Common myeloid progenitor, CD34-positive (primary cell): ENCODE measurements around the gene EYA4.

ENCODE experiments used
- CTCF ChIA-PET: fragments of 350-600 bp; sonication (Branson Sonifier 250); formaldehyde crosslinking; loops from one replicate; lab custom pipeline; 2021; ENCODE audit warnings: antibody characterized with exemption; lab: Charles Lee
- POLR2A ChIA-PET: fragments of 350-600 bp; sonication (Branson Sonifier 250); formaldehyde crosslinking; loops from one replicate; lab custom pipeline; 2021; ENCODE audit warnings: antibody characterized with exemption; lab: Charles Lee
- DNase-seq, 3 donors: peaks; one replicate each; pipeline versions ENCODE4 v3.0.0 to v3.0.0-alpha.2; 2013
- H3K27ac ChIP-seq, 2 experiments: 1 replicate in 1 of 2; 2 replicates in 1 of 2; pipeline ENCODE4 v1.7.0; 2013; ENCODE audit warnings: inconsistent platforms in 2 of 2, low read length in 2 of 2, mild to moderate bottlenecking in 2 of 2, low read depth in 1 of 2, moderate library complexity in 1 of 2; ENCODE audit not compliant: severe bottlenecking in 2 of 2, insufficient read depth in 1 of 2, poor library complexity in 1 of 2
- H3K27me3 ChIP-seq, 5 experiments: replicated peaks in 2 of 5; 1 replicate in 3 of 5; 2 replicates in 2 of 5; pipeline versions ENCODE4 v1.6.1 to v1.7.0; 2013; ENCODE audit warnings: low read length in 4 of 5, mild to moderate bottlenecking in 2 of 5, moderate library complexity in 2 of 5, inconsistent platforms in 1 of 5; ENCODE audit not compliant: insufficient read depth in 5 of 5, control insufficient read depth in 4 of 5
- H3K36me3 ChIP-seq, 4 experiments: 1 replicate in 2 of 4; 2 replicates in 2 of 4; pipeline versions ENCODE4 v1.6.1 to v1.7.0; 2013; ENCODE audit warnings: low read length in 3 of 4, control low read depth in 1 of 4, mild to moderate bottlenecking in 1 of 4; ENCODE audit not compliant: control insufficient read depth in 4 of 4, insufficient read depth in 4 of 4
- H3K4me1 ChIP-seq, 4 experiments: 1 replicate in 3 of 4; 2 replicates in 1 of 4; pipeline versions ENCODE4 v1.6.1 to v1.7.1; 2013; ENCODE audit warnings: low read length in 3 of 4, mild to moderate bottlenecking in 3 of 4, control low read depth in 1 of 4, inconsistent platforms in 1 of 4, moderate library complexity in 1 of 4; ENCODE audit not compliant: control insufficient read depth in 4 of 4, insufficient read depth in 4 of 4; ENCODE audit errors: control extremely low read depth in 1 of 4
- H3K4me3 ChIP-seq, 7 experiments: 1 replicate in 4 of 7; 2 replicates in 3 of 7; pipeline versions ENCODE4 v1.5.1 to v1.7.0; 2013; ENCODE audit warnings: mild to moderate bottlenecking in 7 of 7, low read length in 6 of 7, moderate library complexity in 6 of 7, inconsistent platforms in 2 of 7, low read depth in 2 of 7, control low read depth in 1 of 7; ENCODE audit not compliant: insufficient read depth in 4 of 7, control insufficient read depth in 1 of 7; ENCODE audit errors: extremely low read depth in 1 of 7
- H3K9me3 ChIP-seq, 5 experiments: 1 replicate in 4 of 5; 2 replicates in 1 of 5; pipeline versions ENCODE4 v1.6.1 to v1.7.1; 2013; ENCODE audit warnings: low read length in 4 of 5, mild to moderate bottlenecking in 2 of 5, inconsistent platforms in 1 of 5, low read depth in 1 of 5, moderate library complexity in 1 of 5; ENCODE audit not compliant: control insufficient read depth in 4 of 5, insufficient read depth in 2 of 5; ENCODE audit errors: control extremely low read depth in 1 of 5
- WGBS: methylation state at CpG from one replicate; pipeline ENCODE4 v1.1.5; 2013; ENCODE audit not compliant: insufficient coverage; 5-methylcytosine and 5-hydroxymethylcytosine counted together

Gene EYA4

DNA sequence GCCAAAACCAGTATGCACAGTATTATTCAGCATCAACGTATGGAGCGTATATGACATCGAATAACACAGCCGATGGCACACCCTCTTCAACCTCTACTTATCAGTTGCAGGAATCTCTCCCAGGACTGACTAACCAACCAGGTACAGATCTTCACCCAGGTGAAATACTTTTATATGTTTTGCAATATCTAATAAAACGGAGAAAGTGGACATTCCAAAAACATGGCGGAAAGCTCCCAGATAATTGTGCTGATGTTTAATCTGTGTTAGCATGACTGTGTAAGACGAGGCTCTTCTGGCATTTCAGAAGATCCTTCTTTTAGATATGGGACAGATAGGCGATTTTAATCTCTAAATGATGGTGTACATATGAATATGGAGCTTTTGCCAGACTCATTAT is 227.4 kb downstream of the EYA4 start:
- 98% methylated on average over 7 of the region's 8 CpGs for WGBS
- no peaks in the 10 kb centered on the region for H3K9me3 ChIP-seq
- H3K36me3 ChIP-seq: no peaks in the 10 kb centered on the region
- no peak for DNase-seq
- POLR2A ChIA-PET: no interaction called here
- CTCF ChIA-PET: no interaction called here
- H3K27ac ChIP-seq: no peak overlapping the region
- no peaks in the 10 kb centered on the region for H3K4me1 ChIP-seq
- H3K27me3 ChIP-seq: no peaks in the 10 kb centered on the region
- H3K4me3 ChIP-seq: no peak overlapping the region

DNA sequence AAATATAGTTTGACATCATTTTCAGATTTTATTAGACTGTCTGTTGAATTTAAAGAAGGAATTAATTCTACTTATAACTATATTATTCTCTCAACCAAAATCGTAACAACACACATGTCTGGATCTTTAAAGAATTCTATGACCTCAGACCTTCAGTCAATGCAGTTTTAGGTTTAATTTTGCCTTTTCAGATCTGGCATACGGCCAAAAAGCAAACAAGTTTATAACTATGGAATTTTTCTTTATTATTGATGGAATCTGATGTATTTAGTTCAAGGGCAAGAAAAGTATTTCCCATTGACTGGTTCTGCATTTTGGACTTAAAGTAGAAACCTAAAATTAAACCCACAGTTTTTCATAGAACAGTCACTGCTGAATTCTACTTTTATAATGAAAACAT is 233.4 kb downstream of the EYA4 start:
- CTCF ChIA-PET: no interaction called here

DNA sequence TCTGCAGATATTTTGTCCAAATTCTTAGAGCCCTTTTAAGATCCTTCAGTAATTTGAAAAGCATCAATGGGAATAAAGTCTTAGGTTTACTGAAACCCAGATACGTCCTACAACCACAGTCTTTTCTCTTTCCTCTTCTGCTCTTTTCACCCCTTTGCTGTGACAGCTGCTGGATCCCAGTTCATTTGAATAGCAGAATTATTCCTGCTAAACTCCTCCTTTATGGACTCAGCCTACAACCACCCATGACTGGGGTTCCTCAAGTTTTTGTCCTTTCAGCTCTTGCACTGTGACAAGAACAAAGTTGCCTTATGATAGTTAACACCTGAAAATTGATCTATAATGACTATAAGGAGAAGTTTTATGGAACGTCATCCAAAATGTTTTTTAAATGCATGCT is 237.5 kb downstream of the EYA4 start:
- Histone ChIP-seq H3K27ac (no peak overlapping the region), H3K36me3 (no peaks in the 10 kb centered on the region), H3K27me3 (peaks cover 0 to 2% (median 0%) of the 10 kb centered on the region in 5 experiments), H3K4me1 (no peaks in the 10 kb centered on the region), H3K4me3 (no peak overlapping the region), H3K9me3 (peaks cover 0 to 1% (median 0%) of the 10 kb centered on the region in 5 experiments)
- ChIA-PET POLR2A (no interaction called here), CTCF (no interaction called here)
- DNase-seq: no peak
- WGBS: 100% methylated on average over 2 of the region's 2 CpGs

More for the DNA sequence above, 233.4 kb downstream of the EYA4 start:
- Histone ChIP-seq H3K9me3 (peaks cover 0 to 1% (median 0%) of the 10 kb centered on the region in 5 experiments), H3K27me3 (no peaks in the 10 kb centered on the region), H3K36me3 (no peaks in the 10 kb centered on the region), H3K27ac (no peak overlapping the region), H3K4me3 (no peak overlapping the region), H3K4me1 (no peaks in the 10 kb centered on the region)
- no CpG with 5 or more reads among the region's 2 CpGs for WGBS
- DNase-seq: no peak
- POLR2A ChIA-PET: no interaction called here

DNA sequence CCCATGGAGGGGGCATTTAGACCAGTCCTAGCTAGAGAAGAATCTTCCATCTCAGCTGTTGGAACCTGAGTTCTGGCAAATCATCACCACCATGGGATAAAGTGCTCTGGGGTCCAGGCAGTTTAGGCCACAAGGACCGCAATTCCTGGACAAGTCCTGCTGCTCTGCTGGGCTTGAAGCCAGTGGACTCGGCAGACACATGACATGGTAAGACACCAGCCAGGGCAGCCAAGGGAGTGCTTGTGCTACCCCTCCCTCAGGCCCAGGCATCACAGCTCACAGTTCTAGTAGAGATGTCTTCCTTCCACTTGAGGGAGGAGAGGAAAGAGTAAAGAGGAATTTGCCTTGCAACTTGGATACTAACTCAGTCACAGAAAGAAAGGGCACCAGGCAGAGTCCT is 246.0 kb downstream of the EYA4 start:
- Histone ChIP-seq H3K4me3 (no peak overlapping the region), H3K27me3 (peaks cover 0 to 1% (median 0%) of the 10 kb centered on the region in 5 experiments), H3K36me3 (no peaks in the 10 kb centered on the region), H3K9me3 (no peaks in the 10 kb centered on the region), H3K27ac (no peak overlapping the region), H3K4me1 (no peaks in the 10 kb centered on the region)
- no peak for DNase-seq
- POLR2A ChIA-PET: no interaction called here
- CTCF ChIA-PET: no interaction called here
- WGBS: 100% methylated on average over 2 of the region's 2 CpGs

DNA sequence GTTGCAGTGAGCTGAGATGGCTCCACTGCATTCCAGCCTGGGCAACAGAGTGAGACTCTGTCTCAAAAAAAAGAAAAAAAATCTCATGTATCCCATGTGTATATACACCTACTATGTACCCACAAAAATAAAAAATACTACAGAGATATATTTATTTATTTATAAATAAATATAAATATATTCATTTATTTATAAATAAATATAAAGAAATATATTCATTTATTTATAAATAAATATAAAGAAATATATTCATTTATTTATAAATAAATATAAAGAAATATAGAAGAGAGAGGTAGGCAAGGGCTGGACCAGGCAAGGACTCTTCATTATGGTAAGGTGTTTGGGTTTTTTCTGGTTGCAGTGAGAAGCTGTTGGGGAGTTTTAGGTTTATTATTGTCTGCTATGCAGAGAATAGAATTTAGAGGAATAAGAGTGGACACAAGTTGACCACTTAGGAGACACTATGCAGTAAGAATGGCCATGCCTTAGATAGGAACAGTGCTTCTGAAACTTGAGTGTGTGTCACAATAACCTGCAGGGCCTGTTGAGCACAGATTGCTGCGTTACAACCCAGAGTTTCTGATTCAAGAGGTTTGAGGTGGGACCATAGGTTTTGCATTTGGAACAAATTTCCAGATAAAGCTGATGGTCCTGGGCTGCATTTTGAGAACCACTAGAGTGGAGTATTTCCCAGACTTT is 254.2 kb downstream of the EYA4 start:
- no peak overlapping the region for H3K27ac ChIP-seq
- CTCF ChIA-PET: no interaction called here
- no peak overlapping the region for H3K4me3 ChIP-seq
- H3K27me3 ChIP-seq: peaks cover 0 to 4% (median 0%) of the 10 kb centered on the region in 5 experiments
- 100% methylated on average over 1 of the region's 1 CpG for WGBS
- POLR2A ChIA-PET: no interaction called here
- no peaks in the 10 kb centered on the region for H3K36me3 ChIP-seq
- no peak for DNase-seq
- no peaks in the 10 kb centered on the region for H3K9me3 ChIP-seq
- no peaks in the 10 kb centered on the region for H3K4me1 ChIP-seq

DNA sequence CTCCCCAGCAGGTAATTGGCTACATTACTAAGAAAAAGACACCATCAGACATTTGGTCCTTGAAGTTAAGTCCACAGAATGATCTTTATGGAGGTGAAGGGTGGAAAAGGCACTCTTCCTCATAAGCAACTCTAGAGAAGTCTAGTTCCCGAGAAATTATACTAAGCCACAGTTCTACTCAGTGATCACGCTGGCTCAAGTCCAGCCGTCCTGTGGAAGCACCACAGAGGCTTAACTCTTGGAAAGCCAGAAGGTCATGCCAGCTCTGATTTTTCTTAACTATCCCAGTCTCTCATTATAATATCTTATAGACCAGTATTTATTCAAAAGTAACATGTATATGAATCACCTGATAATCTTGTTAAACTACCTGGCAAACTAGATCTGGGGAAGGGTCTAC is 258.5 kb downstream of the EYA4 start:
- Histone ChIP-seq H3K36me3 (no peaks in the 10 kb centered on the region), H3K9me3 (no peaks in the 10 kb centered on the region), H3K27me3 (peaks cover 0 to 6% (median 0%) of the 10 kb centered on the region in 5 experiments), H3K4me1 (no peaks in the 10 kb centered on the region), H3K4me3 (no peak overlapping the region), H3K27ac (no peak overlapping the region)
- 96% methylated on average over 3 of the region's 3 CpGs for whole genome bisulfite sequencing
- ChIA-PET CTCF (no interaction called here), POLR2A (interaction anchor here (0.6 kb wide), 1 partner anchor 605 kb away, joined by 3 read pairs; no protein-coding TSS in a partner anchor)
- DNase-seq: no peak

DNA sequence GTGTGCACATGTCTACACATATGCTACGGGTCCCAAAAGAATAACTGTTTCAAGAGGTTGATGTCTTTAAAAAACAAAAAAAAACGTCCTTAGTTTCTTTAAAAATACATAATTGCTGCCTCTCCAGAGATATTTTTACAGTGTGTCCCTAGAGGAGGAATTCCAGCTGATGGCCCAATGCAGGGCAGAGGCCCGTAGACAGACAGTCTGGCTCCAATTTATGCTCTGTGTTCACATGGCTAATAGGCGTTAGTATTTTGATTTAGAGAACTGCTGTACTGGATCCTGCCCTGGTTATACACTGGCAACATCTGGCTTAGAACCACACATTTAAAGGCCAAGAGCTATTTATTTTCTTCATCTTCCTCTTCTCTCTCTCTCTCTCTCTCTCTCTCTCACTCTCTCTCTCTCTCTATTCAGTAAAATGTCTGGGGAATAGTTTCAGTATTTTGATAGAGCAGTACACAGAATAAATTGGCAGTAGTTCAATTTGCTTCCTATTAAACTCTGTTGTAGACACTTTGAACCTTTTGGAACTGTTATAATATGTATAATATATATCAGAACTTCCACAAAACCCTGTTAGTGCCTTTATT is 260.6 kb downstream of the EYA4 start:
- DNase-seq: no peak
- Histone ChIP-seq H3K9me3 (no peaks in the 10 kb centered on the region), H3K36me3 (no peaks in the 10 kb centered on the region), H3K4me3 (no peak overlapping the region), H3K4me1 (no peaks in the 10 kb centered on the region), H3K27me3 (peaks cover 0 to 6% (median 0%) of the 10 kb centered on the region in 5 experiments), H3K27ac (no peak overlapping the region)
- POLR2A ChIA-PET: no interaction called here
- 100% methylated on average over 4 of the region's 4 CpGs for WGBS
- CTCF ChIA-PET: no interaction called here
